ENCODE data around the gene MEGF10. TPM values are rescaled to one million over a fixed set of nuclear protein-coding genes. Genes with fewer than 3 reads are reported as not detected.

Gene MEGF10
- total and polyA plus RNA-seq, 8 donors = 0.02 to 0.59 (median 0.06) TPM; not detected in 1

- intact Hi-C loops (cut with DNase I) = no loop called here
- no peaks in the 10 kb centered on the region for H3K27me3 ChIP-seq
- no peak for DNase-seq
- no peaks in the 10 kb centered on the region for H3K4me1 ChIP-seq
- H3K27ac ChIP-seq = no peak overlapping the region
- FAIRE-seq = no peak
- no peak overlapping the region for H3K4me3 ChIP-seq
- H3K9me3 ChIP-seq = no peaks in the 10 kb centered on the region
- ATAC-seq = no peak
- no peaks in the 10 kb centered on the region for H3K36me3 ChIP-seq
- no peak for TF ChIP-seq CTCF (IDR thresholded peaks at IDR 0.05)
- WGBS, 2 donors = 68 to 70% methylated on average over 2 of the region's 2 CpGs
Measured at GRCh38 chr5:127446626-127447025, 156.0 kb downstream of the MEGF10 start.

- TF ChIP-seq CTCF (IDR thresholded peaks at IDR 0.05) = no peak
- H3K4me3 ChIP-seq = no peak overlapping the region
- H3K4me1 ChIP-seq = no peaks in the 10 kb centered on the region
- intact Hi-C loops (cut with DNase I) = no loop called here
- no peaks in the 10 kb centered on the region for H3K27me3 ChIP-seq
- no peak for ATAC-seq
- H3K9me3 ChIP-seq = no peaks in the 10 kb centered on the region
- no peak overlapping the region for H3K27ac ChIP-seq
- H3K36me3 ChIP-seq = no peaks in the 10 kb centered on the region
- no peak for DNase-seq
- WGBS, 2 donors = 84 to 88% methylated on average over 7 of the region's 7 CpGs
- FAIRE-seq = no peak
Measured at GRCh38 chr5:127447827-127448226, 157.2 kb downstream of the MEGF10 start.

GRCh38 chr5:127450046-127450445 is 159.4 kb downstream of the MEGF10 start:
- no peak for TF ChIP-seq CTCF (IDR thresholded peaks at IDR 0.05)
- intact Hi-C loops (cut with DNase I) = no loop called here
- no peaks in the 10 kb centered on the region for H3K27me3 ChIP-seq
- ATAC-seq = no peak
- no peaks in the 10 kb centered on the region for H3K36me3 ChIP-seq
- H3K9me3 ChIP-seq = no peaks in the 10 kb centered on the region
- no peak for DNase-seq
- H3K4me1 ChIP-seq = no peaks in the 10 kb centered on the region
- no peak for FAIRE-seq
- WGBS, 2 donors = 79 to 90% methylated on average over 3 of the region's 3 CpGs
- no peak overlapping the region for H3K4me3 ChIP-seq
- no peak overlapping the region for H3K27ac ChIP-seq

GRCh38 chr5:127451096-127451495 is 160.5 kb downstream of the MEGF10 start:
- Histone ChIP-seq H3K36me3 (no peaks in the 10 kb centered on the region), H3K4me3 (no peak overlapping the region), H3K27me3 (no peaks in the 10 kb centered on the region), H3K4me1 (no peaks in the 10 kb centered on the region), H3K9me3 (no peaks in the 10 kb centered on the region), H3K27ac (no peak overlapping the region)
- 84 to 89% methylated on average over 4 of the region's 4 CpGs for WGBS, 2 donors
- no peak for FAIRE-seq
- ATAC-seq = no peak
- TF ChIP-seq CTCF (IDR thresholded peaks at IDR 0.05) = no peak
- DNase-seq = no peak
- intact Hi-C loops (cut with DNase I) = no loop called here

- DNase-seq (no peak), FAIRE-seq (no peak), ATAC-seq (no peak)
- no peak for TF ChIP-seq CTCF (IDR thresholded peaks at IDR 0.05)
- no peaks in the 10 kb centered on the region for H3K27me3 ChIP-seq
- H3K27ac ChIP-seq = no peak overlapping the region
- H3K4me3 ChIP-seq = no peak overlapping the region
- intact Hi-C loops (cut with DNase I) = no loop called here
- H3K4me1 ChIP-seq = no peaks in the 10 kb centered on the region
- no peaks in the 10 kb centered on the region for H3K36me3 ChIP-seq
- no peaks in the 10 kb centered on the region for H3K9me3 ChIP-seq
- WGBS, 2 donors = 73 to 76% methylated on average over 4 of the region's 4 CpGs
Measured at GRCh38 chr5:127452626-127453025, 162.0 kb downstream of the MEGF10 start.

All from pancreas (tissue), 10 donors.